ENCODE measurements around the gene MYH11.

MYH11 gene

DNA sequence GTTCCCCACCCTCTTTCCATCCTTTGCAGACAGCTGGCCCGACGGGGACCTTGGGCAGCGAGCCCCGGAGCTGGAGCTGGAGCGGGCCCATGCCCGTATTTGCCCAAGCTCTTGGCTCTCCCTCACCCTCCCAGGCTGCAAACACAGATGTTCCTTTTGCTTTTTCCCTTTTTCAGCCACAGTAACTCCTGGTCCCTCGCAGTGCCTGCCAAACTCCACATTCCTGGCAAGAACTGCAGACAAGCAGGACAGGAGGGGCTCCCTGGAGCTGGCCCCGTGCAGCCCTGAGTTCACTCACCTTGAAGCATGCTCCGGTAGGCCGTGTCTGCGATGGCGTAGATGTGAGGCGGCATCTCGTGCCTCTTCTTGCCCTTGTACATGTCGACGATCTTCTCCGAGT is 33.9 kb downstream of the MYH11 start:
- no peak for TF ChIP-seq TAF1 (IDR thresholded peaks at IDR 0.05; ENCODE audit: borderline replicate concordance, insufficient read depth, low read length)

DNA sequence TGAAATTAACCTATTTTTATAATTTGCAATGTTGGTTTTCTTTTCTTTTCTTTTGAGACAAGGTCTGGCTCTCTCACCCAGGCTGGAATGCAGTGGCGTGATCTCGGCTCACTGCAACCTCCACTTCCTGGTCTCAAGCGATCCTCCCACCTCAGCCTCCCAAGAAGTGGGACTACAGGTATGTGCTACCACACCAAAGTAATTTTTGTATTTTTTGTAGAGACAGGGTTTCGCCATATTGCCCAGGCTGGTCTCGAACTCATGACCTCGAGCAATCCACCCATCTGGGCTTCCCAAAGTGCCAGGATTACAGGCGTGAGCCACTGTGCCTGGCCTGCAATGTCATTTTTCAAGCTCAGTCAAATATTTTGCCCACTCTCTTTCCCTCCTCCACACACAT is 36.0 kb downstream of the MYH11 start:
- TF ChIP-seq REST (IDR thresholded peaks at IDR 0.05; ENCODE audit: insufficient read depth in 1 of 2, low read depth in 2 of 2, low read length in 2 of 2) = no peak
- no peak for TF ChIP-seq SIN3A (IDR thresholded peaks at IDR 0.05; ENCODE audit: borderline replicate concordance, insufficient read depth, low read length)
- no peak for TF ChIP-seq POLR2AphosphoS5 (IDR thresholded peaks at IDR 0.05; ENCODE audit: low read depth, low read length)
- no peak for TF ChIP-seq FOXP2 (optimal IDR thresholded peaks at IDR 0.05; ENCODE audit: borderline replicate concordance, extremely low read depth, extremely low read length, insufficient read depth)
- TF ChIP-seq TAF1 (IDR thresholded peaks at IDR 0.05; ENCODE audit: borderline replicate concordance, insufficient read depth, low read length) = no peak

DNA sequence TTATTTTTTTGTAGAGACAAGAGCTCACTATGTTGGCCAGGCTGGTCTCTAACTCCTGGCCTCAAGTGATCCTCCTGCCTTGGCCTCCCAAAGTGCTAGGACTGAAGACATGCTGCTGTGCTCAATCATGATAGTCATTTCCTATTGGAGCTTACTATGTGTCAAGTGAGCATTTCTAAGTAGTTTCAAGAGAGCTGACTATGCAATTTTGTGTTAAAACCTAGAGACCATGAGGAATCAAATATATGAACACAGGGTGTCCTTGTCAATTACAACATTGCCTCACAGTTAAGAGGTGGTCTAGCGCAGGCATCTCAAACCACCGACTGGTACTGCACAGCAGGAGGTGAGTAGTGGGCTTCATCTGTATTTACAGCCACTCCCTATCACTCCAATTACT is 37.8 kb downstream of the MYH11 start:
- TF ChIP-seq FOXP2 (optimal IDR thresholded peaks at IDR 0.05; ENCODE audit: borderline replicate concordance, extremely low read depth, extremely low read length, insufficient read depth) (no peak), REST (IDR thresholded peaks at IDR 0.05; ENCODE audit: insufficient read depth in 1 of 2, low read depth in 2 of 2, low read length in 2 of 2) (no peak), TAF1 (IDR thresholded peaks at IDR 0.05; ENCODE audit: borderline replicate concordance, insufficient read depth, low read length) (no peak), POLR2AphosphoS5 (IDR thresholded peaks at IDR 0.05; ENCODE audit: low read depth, low read length) (no peak), SIN3A (IDR thresholded peaks at IDR 0.05; ENCODE audit: borderline replicate concordance, insufficient read depth, low read length) (no peak)

GRCh38 chr16:15817446-15817845 is 39.4 kb downstream of the MYH11 start:
- TF ChIP-seq SIN3A (IDR thresholded peaks at IDR 0.05; ENCODE audit: borderline replicate concordance, insufficient read depth, low read length) (no peak), POLR2AphosphoS5 (IDR thresholded peaks at IDR 0.05; ENCODE audit: low read depth, low read length) (no peak), TAF1 (IDR thresholded peaks at IDR 0.05; ENCODE audit: borderline replicate concordance, insufficient read depth, low read length) (no peak), FOXP2 (optimal IDR thresholded peaks at IDR 0.05; ENCODE audit: borderline replicate concordance, extremely low read depth, extremely low read length, insufficient read depth) (no peak), REST (IDR thresholded peaks at IDR 0.05; ENCODE audit: insufficient read depth in 1 of 2, low read depth in 2 of 2, low read length in 2 of 2) (no peak)

DNA sequence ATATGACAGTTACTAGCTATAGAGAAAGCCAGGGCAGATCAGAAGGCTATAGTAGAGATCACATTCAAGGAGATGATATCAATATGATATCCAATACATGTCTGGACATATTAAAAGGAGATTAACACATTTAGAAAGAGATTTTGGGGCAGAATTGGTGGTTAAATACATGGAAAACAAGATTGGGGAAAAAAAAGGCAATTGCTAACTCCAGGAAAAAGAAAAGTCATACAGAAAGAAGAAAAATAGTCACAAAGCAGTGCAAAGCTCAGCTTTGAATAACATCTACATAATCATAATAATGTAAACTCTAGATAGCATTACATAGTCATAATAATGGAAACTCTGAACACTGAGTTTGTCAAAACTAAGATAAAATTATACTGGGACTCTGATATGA is 40.6 kb downstream of the MYH11 start:
- no peak for TF ChIP-seq SIN3A (IDR thresholded peaks at IDR 0.05; ENCODE audit: borderline replicate concordance, insufficient read depth, low read length)
- no peak for TF ChIP-seq POLR2AphosphoS5 (IDR thresholded peaks at IDR 0.05; ENCODE audit: low read depth, low read length)
- TF ChIP-seq REST (IDR thresholded peaks at IDR 0.05; ENCODE audit: insufficient read depth in 1 of 2, low read depth in 2 of 2, low read length in 2 of 2) = no peak
- TF ChIP-seq FOXP2 (optimal IDR thresholded peaks at IDR 0.05; ENCODE audit: borderline replicate concordance, extremely low read depth, extremely low read length, insufficient read depth) = no peak
- TF ChIP-seq TAF1 (IDR thresholded peaks at IDR 0.05; ENCODE audit: borderline replicate concordance, insufficient read depth, low read length) = no peak

Measured in PFSK-1 (cell line).